Psoas muscle (tissue), 8 donors: ENCODE measurements around the gene SUZ12. TPM values are rescaled to one million over a fixed set of nuclear protein-coding genes. Genes with fewer than 3 reads are reported as not detected.

Source experiments
- ATAC-seq, 4 donors: fragments of 200-7000 bp; cut with Tn5 transposase; one replicate each; pipeline ENCODE4 v1.9.1; 2020; ENCODE audit warnings: moderate library complexity in 3 of 4, mild to moderate bottlenecking in 2 of 4
- DNase-seq, 2 donors: peaks; one replicate each; pipeline ENCODE4 v3.0.0-alpha.2; 2020
- H3K27ac ChIP-seq: fragments of 200-600 bp; one replicate; pipeline ENCODE4 v1.8.0; 2022
- H3K27me3 ChIP-seq, 3 donors: fragments of 200-600 bp in 1 of 3; one replicate each; pipeline versions ENCODE4 v1.6.1 to v1.8.0; 2013 to 2022; ENCODE audit warnings: low read length in 2 of 3, mild to moderate bottlenecking in 2 of 3, moderate library complexity in 1 of 3; ENCODE audit not compliant: insufficient read depth in 3 of 3
- H3K36me3 ChIP-seq, 2 donors: fragments of 200-600 bp in 1 of 2; one replicate each; pipeline versions ENCODE4 v1.6.1 to v1.8.0; 2013 to 2022; ENCODE audit warnings: low read depth in 1 of 2, mild to moderate bottlenecking in 1 of 2, moderate library complexity in 1 of 2; ENCODE audit not compliant: insufficient read depth in 1 of 2
- H3K4me1 ChIP-seq: fragments of 200-600 bp; one replicate; pipeline ENCODE4 v1.8.0; 2022
- H3K4me3 ChIP-seq: fragments of 200-600 bp; one replicate; pipeline ENCODE4 v1.8.0; 2022; ENCODE audit warnings: mild to moderate bottlenecking
- H3K9me3 ChIP-seq: fragments of 200-600 bp; one replicate; pipeline ENCODE4 v1.8.0; 2022
- WGBS, 3 donors: extraction: QIAGEN DNeasy Blood & Tissue Kit; methylation state at CpG; one replicate each; pipeline versions ENCODE4 v1.1.6 to v1.1.7; 2013; 5-methylcytosine and 5-hydroxymethylcytosine counted together
- intact Hi-C, 2 donors: fragments of 100-400 bp; cut with DNase I; formaldehyde crosslinking; loops; one replicate each; pipeline versions ENCODE4 v1.11.0 to v1.14.2; 2022
- polyA plus RNA-seq, 3 donors: library from polyadenylated mRNA; stranded (reverse); fragments of 200-250 nt; gene quantifications; one replicate each; pipeline ENCODE4 v1.2.3, GENCODE V29; 2013
- total RNA-seq, 4 donors: library from RNA; stranded (reverse); fragmentation: NEBNext Ultra II Directional in 2 of 4; extraction: Animal tissue kit (Norgen Biotek cat#: 25700) in 2 of 4; gene quantifications; one replicate each; pipeline versions ENCODE4 v1.2.1 to v1.2.4, GENCODE V29; 2021 to 2023
- TF ChIP-seq, protein P1 (sequence below): fragments of 200-600 bp; IDR thresholded peaks from one replicate; pipeline ENCODE4 v1.8.0; 2022; ENCODE audit warnings: antibody characterized with exemption
- donor health status: healthy with polysubstance abuse.
- donor health status: DM: no; HTN: no; CAD: no; lungs with moderate emphysema.
- donor health status: Bipolar disorder and iron deficiency.
- donor health status: healthy.
- donor health status: DM: yes; HTN: yes; CAD: no.
- donor health status: DM: no; HTN: no; CAD: no.
- donor health status: DM: no; HTN: no; CAD: no.
- donor health status: DM: yes; HTN: yes; CAD: no.

SUZ12 gene
- total and polyA plus RNA-seq, 7 donors = 4.7 to 11.5 (median 9.7) TPM

DNA sequence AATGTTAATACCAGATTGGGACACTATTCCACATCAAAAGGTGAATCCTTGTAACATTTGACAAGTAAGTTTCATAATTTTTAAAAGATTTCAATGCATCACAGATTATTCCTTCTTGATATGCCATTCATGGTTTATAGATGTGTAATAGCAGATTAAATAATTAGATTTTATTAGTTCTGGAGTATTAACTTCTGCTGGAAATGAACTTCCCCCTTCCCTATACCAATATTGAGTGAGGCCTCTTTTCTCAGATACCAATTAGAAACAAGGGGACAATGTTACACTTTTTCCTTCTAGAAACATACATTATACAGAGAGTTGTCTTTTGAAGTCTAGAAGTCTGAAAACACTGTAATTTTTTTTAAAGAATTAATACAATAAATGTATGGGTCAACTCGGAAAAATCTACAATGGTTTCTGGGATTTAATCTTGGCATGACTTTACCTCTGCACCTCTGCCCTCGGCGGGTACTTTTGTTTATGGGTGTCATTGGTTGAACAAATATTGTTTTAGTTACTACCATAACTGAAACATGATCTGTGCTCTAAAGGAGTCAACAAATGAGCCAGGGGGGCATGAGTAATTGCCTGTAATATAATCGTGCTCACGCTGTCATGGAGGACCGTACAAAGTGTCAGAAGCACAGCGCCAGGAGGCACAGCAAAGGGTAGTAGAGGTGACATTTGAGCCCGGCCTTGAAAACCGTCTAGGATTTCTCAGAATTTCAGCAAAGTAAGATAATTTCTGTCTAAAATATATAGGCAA lies 78.6 kb downstream of the SUZ12 start:
- Histone ChIP-seq H3K27ac (peak overlapping the region; percentile 67), H3K4me1 (peaks cover 23% of the 10 kb centered on the region), H3K9me3 (no peaks in the 10 kb centered on the region), H3K36me3 (peaks cover 0 to 18% of the 10 kb centered on the region in 2 donors), H3K27me3 (no peaks in the 10 kb centered on the region), H3K4me3 (peak overlapping the region; percentile 15)
- 29 to 32% (median 31%) methylated on average over 9 of the region's 9 CpGs for WGBS, 3 donors
- intact Hi-C loops = loop anchor here in 1 of 2 donors (10.0 kb wide), 1 partner anchor 119 kb away; no protein-coding TSS in a partner anchor
- DNase-seq (peak in 1 of 2 donors; percentile 63), ATAC-seq (peak; percentile 49 to 82 (median 70))
- TF ChIP-seq, protein P1, sequence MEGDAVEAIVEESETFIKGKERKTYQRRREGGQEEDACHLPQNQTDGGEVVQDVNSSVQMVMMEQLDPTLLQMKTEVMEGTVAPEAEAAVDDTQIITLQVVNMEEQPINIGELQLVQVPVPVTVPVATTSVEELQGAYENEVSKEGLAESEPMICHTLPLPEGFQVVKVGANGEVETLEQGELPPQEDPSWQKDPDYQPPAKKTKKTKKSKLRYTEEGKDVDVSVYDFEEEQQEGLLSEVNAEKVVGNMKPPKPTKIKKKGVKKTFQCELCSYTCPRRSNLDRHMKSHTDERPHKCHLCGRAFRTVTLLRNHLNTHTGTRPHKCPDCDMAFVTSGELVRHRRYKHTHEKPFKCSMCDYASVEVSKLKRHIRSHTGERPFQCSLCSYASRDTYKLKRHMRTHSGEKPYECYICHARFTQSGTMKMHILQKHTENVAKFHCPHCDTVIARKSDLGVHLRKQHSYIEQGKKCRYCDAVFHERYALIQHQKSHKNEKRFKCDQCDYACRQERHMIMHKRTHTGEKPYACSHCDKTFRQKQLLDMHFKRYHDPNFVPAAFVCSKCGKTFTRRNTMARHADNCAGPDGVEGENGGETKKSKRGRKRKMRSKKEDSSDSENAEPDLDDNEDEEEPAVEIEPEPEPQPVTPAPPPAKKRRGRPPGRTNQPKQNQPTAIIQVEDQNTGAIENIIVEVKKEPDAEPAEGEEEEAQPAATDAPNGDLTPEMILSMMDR = no peak

DNA sequence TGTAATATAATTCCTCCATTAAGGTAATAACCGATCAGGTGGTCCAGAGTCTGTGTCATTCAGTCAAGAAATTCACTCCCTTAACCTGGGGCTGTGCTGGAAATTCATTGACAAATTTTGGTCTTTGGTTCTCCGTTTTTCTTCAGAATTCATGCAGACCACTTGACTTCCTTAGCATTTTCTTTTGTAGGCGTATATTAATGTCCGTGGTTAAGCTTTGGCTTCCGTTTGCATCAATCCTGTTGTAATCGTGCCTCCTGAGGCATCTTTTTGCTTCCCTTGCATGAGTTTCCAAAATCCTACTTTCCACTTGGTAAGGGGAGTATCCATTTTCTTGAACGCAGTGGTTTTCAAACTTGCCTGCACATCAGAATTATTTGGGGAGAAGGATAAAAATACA lies 79.4 kb downstream of the SUZ12 start:
- no peaks in the 10 kb centered on the region for H3K27me3 ChIP-seq
- peak overlapping the region; percentile 15 for H3K4me3 ChIP-seq
- no peaks in the 10 kb centered on the region for H3K9me3 ChIP-seq
- H3K27ac ChIP-seq = peak overlapping the region; percentile 67
- TF ChIP-seq, protein P1 = no peak
- ATAC-seq (no peak), DNase-seq (no peak)
- peaks cover 27% of the 10 kb centered on the region for H3K4me1 ChIP-seq
- 68 to 81% (median 71%) methylated on average over 7 of the region's 7 CpGs for WGBS, 3 donors
- peaks cover 0 to 18% of the 10 kb centered on the region in 2 donors for H3K36me3 ChIP-seq
- intact Hi-C loops = loop anchor here in 1 of 2 donors (10.0 kb wide), 1 partner anchor 119 kb away; no protein-coding TSS in a partner anchor

DNA sequence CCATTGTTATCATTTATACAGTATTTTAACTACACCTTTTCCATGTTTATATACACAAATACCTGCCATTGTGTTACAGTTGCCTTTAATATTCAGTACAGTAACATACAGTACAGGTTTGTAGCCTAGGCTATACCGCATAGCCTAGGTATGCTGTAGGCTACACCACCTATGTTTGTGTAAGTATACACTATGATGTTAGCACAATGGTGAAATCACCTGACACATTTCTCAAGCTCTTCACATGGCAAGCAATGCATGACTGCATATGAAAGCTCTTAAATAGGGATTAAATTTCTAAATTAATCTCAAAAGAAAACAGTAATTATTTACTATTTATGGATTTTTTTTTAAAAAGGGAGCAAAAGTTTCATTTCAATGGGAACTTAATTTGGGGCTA lies 82.4 kb downstream of the SUZ12 start:
- no peaks in the 10 kb centered on the region for H3K27me3 ChIP-seq
- H3K27ac ChIP-seq = no peak overlapping the region
- DNase-seq (no peak), ATAC-seq (no peak)
- peaks cover 0 to 33% of the 10 kb centered on the region in 2 donors for H3K36me3 ChIP-seq
- WGBS, 3 donors = 96 to 98% (median 96%) methylated on average over 1 of the region's 1 CpG
- H3K4me1 ChIP-seq = peaks cover 34% of the 10 kb centered on the region
- H3K4me3 ChIP-seq = no peak overlapping the region
- intact Hi-C loops = loop anchor here in 1 of 2 donors (10.0 kb wide), 1 partner anchor 116 kb away; no protein-coding TSS in a partner anchor
- TF ChIP-seq, protein P1 = no peak
- H3K9me3 ChIP-seq = no peaks in the 10 kb centered on the region

DNA sequence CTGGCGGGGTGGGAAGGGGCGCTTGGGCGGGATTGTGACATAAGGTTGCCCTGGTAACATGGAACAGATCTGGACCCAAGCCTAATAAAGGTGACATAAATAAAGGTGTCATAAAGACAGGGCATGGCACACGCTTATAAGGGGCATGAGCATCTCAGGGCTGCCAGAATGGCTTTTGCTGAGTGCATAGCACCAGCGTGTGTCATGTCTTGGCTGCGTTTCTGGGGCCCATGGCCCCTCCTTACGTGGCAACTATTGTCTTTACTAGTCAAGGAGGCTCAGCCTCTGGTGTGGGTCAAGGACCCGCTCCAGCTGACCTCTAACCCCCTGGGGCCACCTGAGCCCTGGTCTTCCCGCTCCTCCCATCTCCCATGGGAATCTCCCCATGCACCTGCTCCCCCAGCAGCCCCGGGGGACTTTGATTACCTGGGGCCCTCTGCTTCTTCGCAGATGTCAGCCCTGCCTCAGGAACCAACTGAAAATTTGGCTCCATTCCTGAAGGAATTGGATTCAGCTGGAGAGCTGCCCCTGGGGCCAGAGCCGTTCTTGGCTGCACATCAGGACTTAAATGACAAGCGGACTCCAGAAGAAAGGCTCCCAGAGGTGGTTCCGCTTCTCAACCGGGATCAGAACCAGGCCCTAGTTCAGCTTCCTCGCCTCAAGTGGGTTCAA lies 84.3 kb downstream of the SUZ12 start:
- 36 to 62% (median 46%) methylated on average over 16 of the region's 16 CpGs for WGBS, 3 donors
- no peak for DNase-seq
- Histone ChIP-seq H3K27ac (no peak overlapping the region), H3K9me3 (no peaks in the 10 kb centered on the region), H3K4me1 (peaks cover 23% of the 10 kb centered on the region), H3K27me3 (no peaks in the 10 kb centered on the region), H3K36me3 (peaks cover 0 to 33% of the 10 kb centered on the region in 2 donors), H3K4me3 (no peak overlapping the region)
- peak; percentile 56 to 92 (median 77) for ATAC-seq
- TF ChIP-seq, protein P1 = no peak
- intact Hi-C loops = no loop called here
